Kidney (tissue), 14 donors: ENCODE results near the gene OR10H2. TPM values are rescaled to one million over a fixed set of nuclear protein-coding genes. Genes with fewer than 3 reads are reported as not detected.

Experiments used
- DNase-seq, 5 donors: peaks; one replicate each; pipeline ENCODE4 v3.0.0-alpha.2; 2013 to 2020
- FAIRE-seq: peaks from 2 replicates; lab custom pipeline; 2012; peaks lifted over from hg19 to GRCh38; lab: Jason Lieb, UNC
- H3K27ac ChIP-seq, 2 donors: one replicate each; pipeline ENCODE4 v1.7.0; 2013; ENCODE audit warnings: low read depth in 2 of 2, low read length in 2 of 2, inconsistent platforms in 1 of 2
- H3K27me3 ChIP-seq: one replicate; pipeline ENCODE4 v1.7.1; 2013; ENCODE audit warnings: low read length, inconsistent platforms; ENCODE audit not compliant: control insufficient read depth, insufficient read depth
- H3K36me3 ChIP-seq, 3 donors: one replicate each; pipeline versions ENCODE4 v1.7.0 to v1.7.1; 2013; ENCODE audit warnings: low read length in 3 of 3, control low read depth in 1 of 3, inconsistent platforms in 1 of 3; ENCODE audit not compliant: insufficient read depth in 3 of 3, control insufficient read depth in 2 of 3
- H3K4me1 ChIP-seq, 3 donors: one replicate each; pipeline versions ENCODE4 v1.7.0 to v1.7.1; 2013; ENCODE audit warnings: low read length in 3 of 3, inconsistent platforms in 1 of 3, low read depth in 1 of 3; ENCODE audit not compliant: control insufficient read depth in 2 of 3, insufficient read depth in 2 of 3
- H3K4me3 ChIP-seq, 3 donors: one replicate each; pipeline versions ENCODE4 v1.7.0 to v1.8.1; 2013; ENCODE audit warnings: low read length in 3 of 3, control low read depth in 1 of 3, inconsistent platforms in 1 of 3
- H3K9ac ChIP-seq, 3 donors: one replicate each; pipeline versions ENCODE4 v1.7.0 to v1.7.1; 2013; ENCODE audit warnings: low read length in 3 of 3, control low read depth in 1 of 3, inconsistent platforms in 1 of 3
- H3K9me3 ChIP-seq, 3 donors: one replicate each; pipeline versions ENCODE4 v1.7.0 to v1.7.1; 2013; ENCODE audit warnings: low read length in 3 of 3, control low read depth in 1 of 3, inconsistent platforms in 1 of 3; ENCODE audit not compliant: control insufficient read depth in 2 of 3, insufficient read depth in 1 of 3
- CTCF ChIP-seq: IDR thresholded peaks from 3 replicates; pipeline ENCODE4 v1.5.1; 2012; ENCODE audit warnings: mild to moderate bottlenecking, moderate library complexity, borderline replicate concordance; ENCODE audit not compliant: insufficient read depth; ENCODE audit errors: extremely low read depth
- intact Hi-C: fragments of 100-400 bp; cut with DNase I; formaldehyde crosslinking; loops from one replicate; pipeline ENCODE4 v1.11.1; 2022
- polyA plus RNA-seq: library from polyadenylated mRNA; stranded (reverse); fragments of 350-450 nt; fragmentation: Illumina TruSeq; extraction: RNeasy Lipid Tissue Mini Kit (QIAGEN cat#74804); gene quantifications from one replicate; pipeline ENCODE4 v1.2.3, GENCODE V29; 2014; ENCODE audit warnings: low read depth, low replicate concordance; ENCODE audit not compliant: insufficient read depth
- total RNA-seq: library from RNA; stranded (reverse); fragmentation: NEBNext Ultra II Directional; extraction: Animal tissue kit (Norgen Biotek cat#: 25700); gene quantifications from one replicate; pipeline ENCODE4 v1.2.1, GENCODE V29; 2021
- donor health status: control.
- donor health status: control.
- donor health status: control.
- donor health status: control.
- donor health status: control.
- donor health status: DM: yes; HTN: yes; CAD: no.
- donor health status: Normal renal cell carcinoma (clear cell type).

The OR10H2 gene
- total and polyA plus RNA-seq, 2 donors from 2014 or later, result not detected

- peaks cover 0 to 5% (median 3%) of the 10 kb centered on the region in 3 donors for H3K4me1 ChIP-seq
- no peak for DNase-seq
- no peak overlapping the region for H3K9ac ChIP-seq
- no peaks in the 10 kb centered on the region for H3K27me3 ChIP-seq
- intact Hi-C loops, result no loop called here
- TF ChIP-seq CTCF, result no peak
- H3K27ac ChIP-seq, result no peak overlapping the region
- peaks cover 0 to 6% (median 0%) of the 10 kb centered on the region in 3 donors for H3K36me3 ChIP-seq
- no peak overlapping the region for H3K4me3 ChIP-seq
- H3K9me3 ChIP-seq, result peaks cover 0 to 8% (median 0%) of the 10 kb centered on the region in 3 donors
- FAIRE-seq, result no peak
Observed at GRCh38 chr19:15683411-15683810, 44.4 kb upstream of the OR10H2 start.

GRCh38 chr19:15684828-15685227 is 43.0 kb upstream of the OR10H2 start:
- FAIRE-seq, result no peak
- H3K36me3 ChIP-seq, result peaks cover 0 to 4% (median 0%) of the 10 kb centered on the region in 3 donors
- no peak overlapping the region for H3K9ac ChIP-seq
- DNase-seq, result peak in 3 of 5 donors; percentile 8 to 25 (median 17)
- intact Hi-C loops, result no loop called here
- no peak overlapping the region for H3K27ac ChIP-seq
- H3K27me3 ChIP-seq, result no peaks in the 10 kb centered on the region
- H3K4me1 ChIP-seq, result peaks cover 0 to 5% (median 3%) of the 10 kb centered on the region in 3 donors
- peaks cover 0 to 11% (median 0%) of the 10 kb centered on the region in 3 donors for H3K9me3 ChIP-seq
- H3K4me3 ChIP-seq, result no peak overlapping the region
- no peak for TF ChIP-seq CTCF

- no peak overlapping the region for H3K9ac ChIP-seq
- H3K4me1 ChIP-seq, result no peaks in the 10 kb centered on the region
- FAIRE-seq (no peak), DNase-seq (no peak)
- no peaks in the 10 kb centered on the region for H3K9me3 ChIP-seq
- no peak overlapping the region for H3K4me3 ChIP-seq
- intact Hi-C loops, result no loop called here
- no peak for TF ChIP-seq CTCF
- no peak overlapping the region for H3K27ac ChIP-seq
- H3K36me3 ChIP-seq, result no peaks in the 10 kb centered on the region
- H3K27me3 ChIP-seq, result no peaks in the 10 kb centered on the region
Observed at GRCh38 chr19:15696654-15697194, 31.1 kb upstream of the OR10H2 start.
